Mammary epithelial cell (primary cell): ENCODE measurements around the gene MEOX1.

Source experiments
- CTCF ChIP-seq, 2 donors: IDR thresholded peaks in 1 of 2; conservative IDR thresholded peaks in 1 of 2; 2 replicates each; pipeline ENCODE4 v1.5.1; 2011 to 2012; ENCODE audit warnings: inconsistent platforms in 2 of 2, low read length in 2 of 2, mild to moderate bottlenecking in 2 of 2, control low read depth in 1 of 2, low read depth in 1 of 2; ENCODE audit not compliant: insufficient read depth in 1 of 2; ENCODE audit errors: extremely low read depth in 1 of 2
- EZH2 ChIP-seq: IDR thresholded peaks from 2 replicates; pipeline ENCODE4 v1.6.1; 2012; ENCODE audit warnings: low read length, inconsistent platforms, borderline replicate concordance

- no peak for TF ChIP-seq CTCF (conservative IDR thresholded peaks at IDR 0.05 in 1 of 2, IDR thresholded peaks at IDR 0.05 in 1 of 2; ENCODE audit: extremely low read depth in 1 of 2, insufficient read depth in 1 of 2, low read depth in 1 of 2, low read length in 2 of 2)
- TF ChIP-seq EZH2: no peak
Observed at GRCh38 chr17:43696891-43697290, 35.2 kb upstream of the MEOX1 start.
